ENCODE measurements around the gene NXT1.

The NXT1 gene

DNA sequence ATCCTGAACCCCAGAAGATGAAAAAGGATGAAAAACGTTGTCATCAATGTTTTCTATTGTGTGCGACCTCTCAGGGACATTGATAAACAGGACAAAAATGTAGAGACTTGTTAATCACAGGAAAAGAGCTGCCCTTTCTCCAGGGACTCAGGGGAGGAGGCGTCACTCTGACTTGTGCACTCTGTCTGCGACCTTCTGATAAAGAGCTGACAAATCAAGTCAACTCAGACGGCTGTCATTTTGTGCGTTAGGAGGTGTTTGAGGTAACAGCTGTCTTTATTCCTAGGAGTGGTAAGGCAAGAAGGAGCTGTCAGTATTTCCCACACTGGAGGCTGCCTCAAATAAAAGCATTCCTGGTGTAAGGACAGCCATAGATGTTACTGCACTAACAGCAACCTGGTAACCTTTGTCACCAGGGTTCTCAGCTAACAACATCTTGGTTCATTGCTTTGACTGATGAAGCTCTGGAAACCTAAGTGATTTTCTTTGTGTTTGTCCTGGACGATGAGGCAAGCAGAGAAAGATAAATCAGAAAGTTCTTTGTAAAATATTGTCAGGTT is 38.6 kb upstream of the NXT1 start:
- Histone ChIP-seq H3K4me1 (ENCODE audit: control insufficient read depth, insufficient read depth, low read length) (no peaks in the 10 kb centered on the region), H3K9ac (ENCODE audit: low read depth, low read length) (no peak overlapping the region), H3K36me3 (ENCODE audit: control insufficient read depth, insufficient read depth, low read length) (no peaks in the 10 kb centered on the region), H3K27me3 (ENCODE audit: control insufficient read depth, insufficient read depth, low read length) (no peaks in the 10 kb centered on the region), H3K4me3 (ENCODE audit: low read depth, low read length) (no peak overlapping the region), H3K9me3 (ENCODE audit: control insufficient read depth, insufficient read depth, low read length) (no peaks in the 10 kb centered on the region)

DNA sequence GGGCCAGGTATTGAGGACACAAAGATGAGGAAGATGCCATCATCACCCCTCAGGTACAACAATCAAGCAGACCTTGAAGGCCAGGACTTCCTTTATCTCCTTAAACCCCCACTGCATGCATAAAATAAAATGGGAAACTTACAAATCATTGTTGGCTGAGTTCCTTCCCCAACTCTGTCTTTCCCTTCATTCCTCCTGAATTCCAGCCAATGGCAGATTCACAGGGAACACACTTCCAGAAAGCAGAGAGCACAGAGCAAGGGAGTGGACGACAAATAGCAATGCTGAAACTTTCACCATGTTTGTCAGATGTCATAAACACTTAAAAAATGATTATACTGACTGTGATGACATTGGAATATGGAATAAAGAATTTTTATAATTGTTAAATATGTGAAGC is 37.3 kb upstream of the NXT1 start:
- no peaks in the 10 kb centered on the region for H3K4me1 ChIP-seq (ENCODE audit: control insufficient read depth, insufficient read depth, low read length)
- H3K4me3 ChIP-seq (ENCODE audit: low read depth, low read length) = no peak overlapping the region
- no peaks in the 10 kb centered on the region for H3K27me3 ChIP-seq (ENCODE audit: control insufficient read depth, insufficient read depth, low read length)
- no peak overlapping the region for H3K9ac ChIP-seq (ENCODE audit: low read depth, low read length)
- no peaks in the 10 kb centered on the region for H3K9me3 ChIP-seq (ENCODE audit: control insufficient read depth, insufficient read depth, low read length)
- H3K36me3 ChIP-seq (ENCODE audit: control insufficient read depth, insufficient read depth, low read length) = no peaks in the 10 kb centered on the region

DNA sequence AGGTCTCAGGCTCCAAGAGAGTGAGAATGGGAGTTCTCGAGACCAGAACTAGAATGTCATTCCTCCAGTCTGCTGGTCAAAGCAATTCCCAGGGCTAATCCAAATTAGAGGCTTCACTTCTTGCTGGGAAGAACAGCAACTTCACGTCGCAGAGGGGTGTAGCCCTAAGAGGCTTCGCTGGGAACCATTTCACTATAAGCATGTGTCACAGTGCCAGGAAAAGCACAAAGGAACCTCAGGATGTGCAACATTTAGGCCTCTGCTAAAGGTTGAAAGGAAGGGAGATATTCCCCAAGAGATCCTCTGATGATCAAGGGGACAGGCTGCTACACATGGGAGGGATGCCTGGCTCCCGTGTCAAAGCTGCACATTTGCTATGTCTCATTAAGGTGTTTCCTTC is 35.9 kb upstream of the NXT1 start:
- H3K4me1 ChIP-seq (ENCODE audit: control insufficient read depth, insufficient read depth, low read length) = no peaks in the 10 kb centered on the region
- H3K4me3 ChIP-seq (ENCODE audit: low read depth, low read length) = no peak overlapping the region
- no peaks in the 10 kb centered on the region for H3K36me3 ChIP-seq (ENCODE audit: control insufficient read depth, insufficient read depth, low read length)
- no peak overlapping the region for H3K9ac ChIP-seq (ENCODE audit: low read depth, low read length)
- no peaks in the 10 kb centered on the region for H3K27me3 ChIP-seq (ENCODE audit: control insufficient read depth, insufficient read depth, low read length)
- no peaks in the 10 kb centered on the region for H3K9me3 ChIP-seq (ENCODE audit: control insufficient read depth, insufficient read depth, low read length)

DNA sequence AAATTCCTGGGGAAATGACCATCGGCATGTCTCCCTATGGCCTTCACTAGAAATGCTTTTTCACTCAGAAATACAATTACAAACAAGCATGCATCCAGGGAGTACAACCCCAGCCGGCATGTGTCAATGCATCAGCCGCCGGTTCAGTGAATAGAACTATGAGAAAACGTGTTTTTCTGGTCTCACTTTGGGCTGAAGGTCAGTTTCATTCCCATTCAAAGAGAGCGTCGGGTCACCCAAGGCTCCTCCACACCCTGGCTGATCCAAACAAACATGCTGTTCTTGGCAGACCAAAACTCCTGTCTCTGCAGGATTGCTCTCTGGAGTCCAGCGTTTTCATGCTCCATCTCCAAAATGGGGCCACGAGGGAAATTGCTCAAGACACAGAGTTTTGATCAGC is 35.5 kb upstream of the NXT1 start:
- no peaks in the 10 kb centered on the region for H3K9me3 ChIP-seq (ENCODE audit: control insufficient read depth, insufficient read depth, low read length)
- no peaks in the 10 kb centered on the region for H3K27me3 ChIP-seq (ENCODE audit: control insufficient read depth, insufficient read depth, low read length)
- no peaks in the 10 kb centered on the region for H3K4me1 ChIP-seq (ENCODE audit: control insufficient read depth, insufficient read depth, low read length)
- no peak overlapping the region for H3K4me3 ChIP-seq (ENCODE audit: low read depth, low read length)
- no peak overlapping the region for H3K9ac ChIP-seq (ENCODE audit: low read depth, low read length)
- H3K36me3 ChIP-seq (ENCODE audit: control insufficient read depth, insufficient read depth, low read length) = no peaks in the 10 kb centered on the region

DNA sequence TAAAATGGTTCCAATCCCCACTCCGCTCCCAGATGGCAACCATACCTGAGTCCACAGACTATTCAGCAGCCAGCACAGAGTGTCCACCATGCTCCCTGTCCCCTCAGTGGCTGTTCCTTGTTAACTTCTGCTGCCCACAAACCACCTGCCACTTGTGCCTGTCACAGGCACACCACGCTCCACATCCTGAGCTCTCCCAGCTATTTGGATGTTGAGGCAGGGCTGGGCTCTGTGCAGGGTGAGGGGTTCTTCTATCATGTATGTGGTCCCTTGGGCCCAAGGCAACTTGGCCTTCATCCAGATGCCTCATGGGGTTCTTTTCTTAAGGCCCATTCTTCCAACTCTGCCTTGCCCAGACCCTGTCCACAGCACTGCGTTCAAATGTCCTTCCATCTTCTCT is 34.0 kb upstream of the NXT1 start:
- no peak overlapping the region for H3K4me3 ChIP-seq (ENCODE audit: low read depth, low read length)
- no peak overlapping the region for H3K9ac ChIP-seq (ENCODE audit: low read depth, low read length)
- H3K36me3 ChIP-seq (ENCODE audit: control insufficient read depth, insufficient read depth, low read length) = no peaks in the 10 kb centered on the region
- no peaks in the 10 kb centered on the region for H3K27me3 ChIP-seq (ENCODE audit: control insufficient read depth, insufficient read depth, low read length)
- H3K9me3 ChIP-seq (ENCODE audit: control insufficient read depth, insufficient read depth, low read length) = no peaks in the 10 kb centered on the region
- H3K4me1 ChIP-seq (ENCODE audit: control insufficient read depth, insufficient read depth, low read length) = no peaks in the 10 kb centered on the region

DNA sequence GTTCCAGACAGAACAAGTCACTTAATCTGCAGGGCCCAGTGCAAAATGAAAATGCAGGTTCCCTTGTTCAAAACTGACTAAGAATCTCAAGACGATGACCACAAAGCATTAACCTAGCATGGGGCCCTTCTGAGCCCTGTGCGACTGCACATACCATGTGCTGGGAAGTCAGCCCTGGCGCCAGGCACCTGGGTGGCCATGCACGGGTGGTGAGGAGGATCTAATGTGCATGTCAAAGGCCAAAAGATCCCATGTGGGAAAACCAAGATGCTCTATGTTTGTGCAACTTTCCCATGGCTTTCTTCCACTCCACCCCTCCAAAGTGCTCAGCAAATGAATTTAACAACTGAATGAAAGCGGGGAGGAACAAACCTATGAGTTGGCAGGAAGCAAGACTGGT is 33.5 kb upstream of the NXT1 start:
- Histone ChIP-seq H3K9ac (ENCODE audit: low read depth, low read length) (no peak overlapping the region), H3K4me1 (ENCODE audit: control insufficient read depth, insufficient read depth, low read length) (no peaks in the 10 kb centered on the region), H3K27me3 (ENCODE audit: control insufficient read depth, insufficient read depth, low read length) (no peaks in the 10 kb centered on the region), H3K9me3 (ENCODE audit: control insufficient read depth, insufficient read depth, low read length) (no peaks in the 10 kb centered on the region), H3K36me3 (ENCODE audit: control insufficient read depth, insufficient read depth, low read length) (no peaks in the 10 kb centered on the region), H3K4me3 (ENCODE audit: low read depth, low read length) (no peak overlapping the region)

DNA sequence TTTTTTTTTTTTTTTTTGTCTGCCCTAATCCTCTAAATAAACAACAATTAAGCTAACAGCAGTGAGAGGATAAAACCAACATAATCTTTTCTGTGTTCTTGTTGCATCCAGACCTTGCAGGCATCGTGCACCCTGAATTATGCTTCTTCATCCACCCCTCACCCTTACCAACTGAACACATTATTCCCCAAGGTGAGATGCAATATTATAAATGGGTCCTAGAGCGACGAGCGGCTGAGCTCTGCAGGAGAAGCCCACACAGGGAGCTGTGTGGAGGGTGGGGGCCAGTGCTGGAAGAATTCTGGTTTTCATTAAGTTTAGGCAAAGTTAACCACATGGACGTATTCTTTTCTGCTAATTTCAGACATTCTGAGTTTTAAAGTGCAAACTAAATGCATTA is 32.2 kb upstream of the NXT1 start:
- no peak overlapping the region for H3K4me3 ChIP-seq (ENCODE audit: low read depth, low read length)
- H3K4me1 ChIP-seq (ENCODE audit: control insufficient read depth, insufficient read depth, low read length) = no peaks in the 10 kb centered on the region
- no peaks in the 10 kb centered on the region for H3K9me3 ChIP-seq (ENCODE audit: control insufficient read depth, insufficient read depth, low read length)
- H3K36me3 ChIP-seq (ENCODE audit: control insufficient read depth, insufficient read depth, low read length) = no peaks in the 10 kb centered on the region
- no peaks in the 10 kb centered on the region for H3K27me3 ChIP-seq (ENCODE audit: control insufficient read depth, insufficient read depth, low read length)
- no peak overlapping the region for H3K9ac ChIP-seq (ENCODE audit: low read depth, low read length)

DNA sequence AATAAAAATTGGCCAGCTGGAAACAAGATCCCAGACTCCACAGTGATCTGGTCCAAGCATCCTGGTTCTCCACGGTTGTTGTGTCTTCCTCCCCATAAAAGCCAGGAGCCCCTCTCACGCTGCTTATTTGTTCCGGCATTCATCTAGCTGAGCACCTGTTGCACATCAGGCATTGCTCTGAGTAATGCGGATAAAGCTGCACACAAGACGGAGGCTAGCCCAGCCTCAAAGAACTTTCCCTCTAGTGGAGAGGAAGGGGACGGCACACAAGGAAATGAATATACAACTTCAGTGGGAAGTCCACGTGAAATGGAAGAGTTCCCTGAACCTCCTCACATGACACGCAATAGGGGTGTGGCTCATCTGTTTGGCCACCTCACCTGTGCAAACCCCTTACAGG is 30.3 kb upstream of the NXT1 start:
- H3K9me3 ChIP-seq (ENCODE audit: control insufficient read depth, insufficient read depth, low read length) = no peaks in the 10 kb centered on the region
- H3K36me3 ChIP-seq (ENCODE audit: control insufficient read depth, insufficient read depth, low read length) = no peaks in the 10 kb centered on the region
- no peaks in the 10 kb centered on the region for H3K27me3 ChIP-seq (ENCODE audit: control insufficient read depth, insufficient read depth, low read length)
- no peak overlapping the region for H3K4me3 ChIP-seq (ENCODE audit: low read depth, low read length)
- H3K9ac ChIP-seq (ENCODE audit: low read depth, low read length) = no peak overlapping the region
- no peaks in the 10 kb centered on the region for H3K4me1 ChIP-seq (ENCODE audit: control insufficient read depth, insufficient read depth, low read length)

DNA sequence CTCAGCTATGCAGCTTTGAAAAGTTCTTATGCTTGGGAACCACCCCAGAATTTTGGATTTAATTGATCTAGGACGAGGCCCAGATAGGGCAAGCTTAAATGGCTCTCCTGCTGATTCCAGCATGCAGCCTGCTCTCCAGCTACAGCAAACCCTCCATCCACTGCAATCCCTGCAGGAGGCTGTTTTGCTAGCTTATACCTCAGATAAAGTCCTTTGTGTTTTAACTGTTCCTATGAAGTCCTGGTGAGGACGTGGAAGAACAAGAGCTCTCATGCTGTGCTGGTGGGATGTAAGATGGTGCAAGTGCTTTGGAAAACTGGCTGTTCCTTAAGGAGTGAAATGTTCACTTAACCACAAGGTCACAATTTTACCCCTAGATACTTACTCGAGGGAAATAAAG is 25.5 kb upstream of the NXT1 start:
- no peaks in the 10 kb centered on the region for H3K36me3 ChIP-seq (ENCODE audit: control insufficient read depth, insufficient read depth, low read length)

DNA sequence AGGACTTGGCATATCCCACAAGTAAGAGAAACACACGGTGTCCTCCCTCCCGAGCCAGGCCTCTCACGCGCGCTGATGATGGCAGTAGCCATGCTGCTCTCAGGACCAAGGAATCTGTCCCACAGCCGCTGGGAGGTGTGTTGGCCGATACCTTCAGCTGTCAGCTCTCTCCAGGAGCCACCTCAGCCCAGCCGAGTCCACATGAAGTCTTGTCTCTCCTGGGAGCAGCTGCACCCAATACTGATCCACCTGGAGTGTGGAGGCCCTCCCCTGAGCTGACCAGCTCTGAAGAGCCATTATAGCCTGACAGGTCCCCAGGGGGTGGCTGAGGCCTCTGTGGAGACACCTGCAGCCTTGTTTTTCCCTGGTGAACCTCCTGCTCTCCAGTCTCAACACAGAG is 23.8 kb upstream of the NXT1 start:
- Histone ChIP-seq H3K4me3 (ENCODE audit: low read depth, low read length) (no peak overlapping the region), H3K9me3 (ENCODE audit: control insufficient read depth, insufficient read depth, low read length) (no peaks in the 10 kb centered on the region), H3K27me3 (ENCODE audit: control insufficient read depth, insufficient read depth, low read length) (no peaks in the 10 kb centered on the region), H3K36me3 (ENCODE audit: control insufficient read depth, insufficient read depth, low read length) (no peaks in the 10 kb centered on the region), H3K4me1 (ENCODE audit: control insufficient read depth, insufficient read depth, low read length) (no peaks in the 10 kb centered on the region), H3K9ac (ENCODE audit: low read depth, low read length) (no peak overlapping the region)

More for the DNA sequence above, 25.5 kb upstream of the NXT1 start:
- H3K27me3 ChIP-seq (ENCODE audit: control insufficient read depth, insufficient read depth, low read length) = no peaks in the 10 kb centered on the region
- no peaks in the 10 kb centered on the region for H3K9me3 ChIP-seq (ENCODE audit: control insufficient read depth, insufficient read depth, low read length)
- no peak overlapping the region for H3K9ac ChIP-seq (ENCODE audit: low read depth, low read length)
- H3K4me1 ChIP-seq (ENCODE audit: control insufficient read depth, insufficient read depth, low read length) = no peaks in the 10 kb centered on the region
- H3K4me3 ChIP-seq (ENCODE audit: low read depth, low read length) = no peak overlapping the region

DNA sequence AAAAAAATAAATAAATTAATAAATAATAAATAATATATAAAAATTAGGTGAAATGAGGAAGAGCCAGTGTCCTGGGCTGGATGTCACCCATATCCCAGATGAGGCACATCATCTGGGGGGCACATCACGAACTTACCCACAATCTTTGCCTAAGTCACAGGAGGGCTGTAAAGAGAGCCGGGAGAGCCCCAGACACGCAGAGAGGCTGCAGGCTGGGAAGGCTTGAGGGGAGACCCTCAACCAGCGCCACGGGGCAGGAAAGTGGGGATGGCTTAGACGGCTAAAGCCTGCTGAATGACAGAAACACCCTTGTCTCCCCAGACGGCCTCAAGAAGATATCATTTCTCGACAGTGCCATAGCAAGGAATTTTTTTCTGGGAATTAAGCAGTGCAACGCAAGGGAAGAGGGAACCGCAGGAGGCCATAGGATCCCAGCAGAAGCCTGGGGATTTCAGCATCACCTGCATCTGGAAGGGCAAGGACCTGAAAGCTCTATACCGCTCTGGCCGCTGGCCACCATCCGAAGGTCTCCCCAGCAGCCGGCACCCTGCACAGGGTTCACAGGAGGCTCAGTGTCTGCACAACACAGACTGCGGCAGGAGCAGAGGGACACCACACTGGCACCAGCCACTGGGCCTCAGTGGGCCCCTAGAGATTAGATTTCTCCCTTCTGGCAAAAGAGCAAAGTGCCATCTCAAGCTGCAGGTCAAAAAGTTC is 22.8 kb upstream of the NXT1 start:
- H3K9ac ChIP-seq (ENCODE audit: low read depth, low read length) = no peak overlapping the region
- no peaks in the 10 kb centered on the region for H3K4me1 ChIP-seq (ENCODE audit: control insufficient read depth, insufficient read depth, low read length)
- H3K4me3 ChIP-seq (ENCODE audit: low read depth, low read length) = no peak overlapping the region
- no peaks in the 10 kb centered on the region for H3K36me3 ChIP-seq (ENCODE audit: control insufficient read depth, insufficient read depth, low read length)
- H3K9me3 ChIP-seq (ENCODE audit: control insufficient read depth, insufficient read depth, low read length) = no peaks in the 10 kb centered on the region
- no peaks in the 10 kb centered on the region for H3K27me3 ChIP-seq (ENCODE audit: control insufficient read depth, insufficient read depth, low read length)

DNA sequence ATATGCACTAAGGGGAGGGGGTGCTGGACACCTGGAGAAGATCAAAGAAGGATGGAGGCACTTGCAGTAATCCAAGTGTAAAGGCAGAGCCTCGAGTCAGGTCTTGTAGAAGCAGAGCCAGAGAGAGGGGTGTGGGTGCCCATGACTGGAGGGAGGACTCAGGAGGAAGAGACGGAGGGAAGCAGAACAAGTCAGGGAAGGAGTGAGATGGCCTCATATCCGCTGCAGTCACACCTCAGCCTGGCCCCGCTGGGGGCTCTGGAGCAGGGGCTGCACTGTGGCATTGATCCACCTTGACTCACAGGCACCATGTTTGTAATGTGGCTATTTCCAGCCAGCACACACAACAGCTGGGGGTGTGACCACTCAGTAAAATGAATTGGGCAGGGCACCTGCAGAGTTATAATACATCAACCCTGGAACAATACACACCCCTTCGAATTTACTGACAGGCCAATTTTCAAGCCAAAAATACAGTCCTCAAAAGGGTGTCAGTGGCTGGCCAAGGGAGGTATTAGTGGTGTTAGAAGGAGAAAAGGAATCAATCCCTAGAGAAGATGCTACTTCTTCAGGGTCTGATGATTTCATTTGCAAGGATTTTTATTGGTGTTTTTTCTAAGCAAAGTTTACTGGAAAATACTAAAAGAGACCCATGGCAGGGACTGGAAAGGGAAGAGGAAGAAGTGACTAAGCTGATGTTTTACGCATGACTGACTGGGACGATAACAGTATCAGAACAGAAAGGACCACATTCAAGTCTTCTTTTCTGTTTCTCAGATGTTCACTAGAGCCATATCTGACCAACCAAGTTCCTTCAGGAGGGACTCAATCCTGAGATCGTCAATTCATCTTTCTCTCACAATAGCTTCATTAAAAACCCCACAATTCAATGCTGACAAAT is 18.9 kb upstream of the NXT1 start:
- no peaks in the 10 kb centered on the region for H3K9me3 ChIP-seq (ENCODE audit: control insufficient read depth, insufficient read depth, low read length)

More for the DNA sequence above, 18.9 kb upstream of the NXT1 start:
- H3K4me3 ChIP-seq (ENCODE audit: low read depth, low read length) = no peak overlapping the region
- H3K36me3 ChIP-seq (ENCODE audit: control insufficient read depth, insufficient read depth, low read length) = no peaks in the 10 kb centered on the region
- H3K4me1 ChIP-seq (ENCODE audit: control insufficient read depth, insufficient read depth, low read length) = no peaks in the 10 kb centered on the region
- no peaks in the 10 kb centered on the region for H3K27me3 ChIP-seq (ENCODE audit: control insufficient read depth, insufficient read depth, low read length)
- no peak overlapping the region for H3K9ac ChIP-seq (ENCODE audit: low read depth, low read length)

Data from iPS-15b (cell line).